GM21529 (cell line): ENCODE measurements around the gene ELAVL3.
"Not testable (repeated sequence)": the region's sequence is repeated elsewhere in the genome, so short reads cannot be mapped to it uniquely, and the experiment has no call there.

Experiments used
- ATAC-seq: cut with Tn5 transposase; IDR thresholded peaks from one replicate; pipeline ENCODE4 v1.9.1; 2021; ENCODE audit not compliant: unreplicated experiment

Gene ELAVL3

DNA sequence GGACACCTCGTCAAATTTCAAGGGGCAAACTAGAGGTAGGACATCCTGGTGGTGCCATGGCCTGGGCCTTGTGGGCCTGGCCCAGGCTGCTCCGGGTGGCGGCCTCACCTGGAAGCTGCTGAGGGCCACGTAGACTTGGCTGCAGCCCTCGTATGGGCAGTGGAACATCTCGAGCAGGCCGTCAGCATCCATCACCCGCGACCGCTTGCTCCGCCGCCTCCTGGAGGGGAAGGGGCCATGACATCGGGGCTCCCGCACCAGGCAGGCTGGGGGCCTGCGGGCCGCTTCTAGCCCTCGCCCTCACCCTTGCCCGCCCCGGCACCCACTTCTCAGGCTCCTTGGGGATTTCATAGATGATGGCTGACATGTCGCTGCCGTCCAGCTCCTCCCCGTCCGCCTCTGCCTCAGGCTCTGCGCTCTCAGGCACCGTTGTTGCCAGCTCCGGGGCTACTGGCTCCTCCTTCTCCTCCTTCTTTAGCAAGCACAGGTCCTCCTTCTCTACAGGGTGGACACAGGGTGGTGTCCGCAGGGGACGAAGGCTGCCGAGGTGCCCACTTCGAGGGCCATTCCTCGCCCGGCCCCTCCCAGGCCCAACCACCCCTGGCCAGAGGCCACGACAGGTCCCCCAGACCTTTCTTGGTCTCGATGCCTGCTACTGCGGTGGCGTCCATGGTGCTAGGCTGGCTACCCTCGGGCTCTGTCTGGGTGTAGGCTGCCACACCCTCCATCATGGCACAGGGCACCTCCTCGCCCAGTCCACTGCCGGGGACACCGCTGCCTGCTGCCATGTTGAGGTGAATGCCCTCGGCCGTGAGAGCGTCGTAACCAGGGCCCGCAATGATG, 6.0 kb upstream of the ELAVL3 start:
- ATAC-seq, result no peak

GRCh38 chr19:11485245-11485837, 4.5 kb upstream of the ELAVL3 start:
- no peak for ATAC-seq

GRCh38 chr19:11483366-11484111, 2.7 kb upstream of the ELAVL3 start:
- no peak for ATAC-seq

DNA sequence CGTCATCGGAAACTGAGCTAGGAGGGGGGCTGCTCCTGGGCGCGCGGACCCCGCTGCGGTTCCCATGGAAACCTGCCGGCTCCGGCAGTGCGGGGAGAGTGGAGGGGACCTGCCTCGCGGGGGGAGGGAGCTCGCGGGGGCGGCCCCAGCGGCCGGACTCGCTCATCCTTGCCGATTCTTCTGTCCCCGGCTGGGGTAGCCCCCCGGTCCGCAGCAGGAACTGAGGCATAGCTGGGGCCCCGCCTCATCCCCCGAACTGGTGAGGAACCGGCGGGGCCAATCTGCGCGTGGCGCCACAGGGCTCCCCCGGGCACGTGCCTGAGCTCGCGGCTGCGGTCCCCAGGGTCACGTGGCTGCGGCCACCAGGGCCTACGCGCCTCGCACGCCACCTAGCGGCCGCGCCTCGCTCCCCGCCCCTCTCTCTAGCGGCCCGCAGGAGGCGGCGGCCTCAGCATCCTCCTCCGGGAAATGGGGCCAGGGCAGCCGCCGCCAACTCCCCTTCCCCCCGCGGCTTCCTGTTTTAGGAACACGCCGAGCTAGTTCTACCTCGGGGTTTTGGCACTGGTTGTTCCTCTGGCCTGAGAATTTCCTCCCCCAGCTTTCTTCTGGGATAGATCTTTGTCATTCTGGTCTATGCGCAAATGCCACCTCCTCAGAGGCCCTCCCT, 1.7 kb upstream of the ELAVL3 start:
- peak; percentile 42 for ATAC-seq

- peak; percentile 75 for ATAC-seq
Observed at GRCh38 chr19:11481534-11482383, 913 bp upstream of the ELAVL3 start.

DNA sequence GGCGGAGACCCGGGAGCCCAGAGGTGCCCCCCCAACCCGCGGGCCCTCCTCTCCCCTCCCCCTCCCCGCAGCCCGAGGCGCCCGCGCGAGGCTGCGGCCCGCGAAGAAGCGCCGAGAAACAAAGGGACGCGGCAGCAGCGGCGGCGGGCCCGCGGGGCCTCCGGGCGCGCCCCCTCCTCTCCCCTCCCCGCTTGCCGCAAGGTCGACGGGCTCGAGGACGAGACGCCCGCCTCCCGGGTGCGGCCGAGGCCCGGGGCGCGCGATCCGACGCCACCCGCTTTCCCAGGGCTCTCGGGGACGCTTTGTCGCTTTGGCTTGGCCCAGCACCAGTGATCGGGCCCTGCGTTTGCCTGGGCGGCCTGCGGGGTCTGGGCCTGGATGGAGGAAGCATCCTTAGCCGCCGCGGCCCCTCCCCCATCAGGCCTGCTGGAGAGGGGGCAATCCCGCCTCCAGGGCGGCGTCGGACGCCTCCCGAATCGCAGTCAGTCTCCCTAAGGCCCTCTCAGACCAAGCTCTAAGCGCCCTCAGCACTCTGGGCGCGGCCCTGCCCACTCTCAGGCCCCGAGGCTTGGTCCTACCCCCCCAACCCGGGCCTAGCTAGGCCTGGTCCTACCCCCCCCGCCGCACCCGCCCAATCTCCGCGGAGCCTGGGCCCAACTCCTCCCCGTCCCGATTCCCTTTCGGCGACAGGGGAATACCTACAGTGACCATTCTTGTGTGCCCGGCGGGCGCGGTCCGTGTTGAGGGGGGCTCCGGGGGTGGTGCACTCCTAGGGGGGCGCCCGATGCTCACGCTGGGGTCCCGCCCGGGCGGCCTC, 740 bp downstream of the ELAVL3 start:
- ATAC-seq, result no peak

- no peak for ATAC-seq
Observed at GRCh38 chr19:11479090-11479897, 1.6 kb downstream of the ELAVL3 start.

DNA sequence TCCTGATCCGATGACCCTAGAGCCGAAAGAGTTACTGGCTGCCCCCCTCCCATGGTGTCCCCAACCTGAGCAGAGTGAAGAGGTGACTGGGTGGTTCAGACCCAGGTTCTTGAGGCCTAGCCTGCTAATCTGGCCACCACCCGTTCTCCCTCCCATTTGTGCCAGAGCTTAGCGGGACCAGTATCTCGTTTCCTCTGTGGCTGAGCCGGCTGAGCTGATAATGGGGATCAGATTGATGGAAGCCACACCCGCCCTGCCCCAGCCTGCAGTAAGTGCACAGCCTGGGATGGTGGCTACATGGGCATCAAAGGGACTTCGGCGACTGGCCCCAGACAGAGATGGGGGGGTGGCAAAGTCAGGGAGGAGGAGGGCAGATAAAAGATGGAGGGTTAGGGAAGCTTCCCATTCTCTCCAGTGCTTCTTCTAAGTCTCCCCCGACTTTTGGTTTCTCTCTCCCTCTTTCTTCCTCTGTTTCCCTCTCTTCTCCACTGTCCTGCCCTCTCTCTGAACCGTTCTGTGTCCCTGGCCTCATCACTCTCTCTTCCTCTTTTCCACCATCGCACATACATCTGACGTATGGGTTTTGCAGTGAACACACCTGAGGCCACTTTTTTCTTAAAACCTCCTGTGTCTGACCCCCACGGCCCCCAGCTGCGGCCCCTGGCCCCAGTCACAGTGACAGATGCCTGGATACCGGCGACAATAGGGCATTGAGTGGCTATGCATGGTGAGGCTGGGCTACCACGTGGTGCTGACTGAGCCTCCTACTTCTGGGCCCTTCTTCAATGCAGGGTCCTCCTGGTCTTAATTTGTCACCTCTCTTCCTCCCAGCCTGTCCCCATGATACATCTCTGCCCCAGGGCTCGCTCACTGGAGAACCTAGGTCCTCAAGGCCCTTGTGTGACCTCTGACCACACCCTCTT, 2.4 kb downstream of the ELAVL3 start:
- no peak for ATAC-seq

GRCh38 chr19:11475861-11476260, 5.0 kb downstream of the ELAVL3 start:
- no peak for ATAC-seq

DNA sequence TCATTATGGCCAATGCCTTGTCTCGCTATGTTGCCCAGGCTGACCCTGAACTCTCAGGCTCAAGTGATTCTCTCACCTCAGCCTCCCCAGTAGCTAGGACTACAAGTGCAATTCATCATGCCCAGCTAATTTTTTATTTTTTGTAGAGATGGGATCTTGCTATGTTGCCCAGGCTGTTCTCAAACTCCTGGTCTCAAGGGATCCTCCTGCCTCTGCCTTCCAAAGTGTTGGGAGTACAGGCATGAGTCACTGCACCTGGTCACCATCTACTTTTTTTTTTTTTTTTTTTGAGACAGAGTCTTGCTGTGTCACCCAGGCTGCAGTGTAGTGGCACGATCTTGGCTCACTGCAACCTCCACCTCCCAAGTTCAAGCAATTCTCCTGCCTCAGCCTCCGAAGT, 5.5 kb downstream of the ELAVL3 start:
- not testable (repeated sequence) for ATAC-seq

GRCh38 chr19:11473725-11474124, 7.1 kb downstream of the ELAVL3 start:
- ATAC-seq, result no peak

GRCh38 chr19:11468266-11468845, 12.5 kb downstream of the ELAVL3 start:
- ATAC-seq, result not testable (repeated sequence)

GRCh38 chr19:11465600-11465999, 15.2 kb downstream of the ELAVL3 start:
- ATAC-seq, result no peak

DNA sequence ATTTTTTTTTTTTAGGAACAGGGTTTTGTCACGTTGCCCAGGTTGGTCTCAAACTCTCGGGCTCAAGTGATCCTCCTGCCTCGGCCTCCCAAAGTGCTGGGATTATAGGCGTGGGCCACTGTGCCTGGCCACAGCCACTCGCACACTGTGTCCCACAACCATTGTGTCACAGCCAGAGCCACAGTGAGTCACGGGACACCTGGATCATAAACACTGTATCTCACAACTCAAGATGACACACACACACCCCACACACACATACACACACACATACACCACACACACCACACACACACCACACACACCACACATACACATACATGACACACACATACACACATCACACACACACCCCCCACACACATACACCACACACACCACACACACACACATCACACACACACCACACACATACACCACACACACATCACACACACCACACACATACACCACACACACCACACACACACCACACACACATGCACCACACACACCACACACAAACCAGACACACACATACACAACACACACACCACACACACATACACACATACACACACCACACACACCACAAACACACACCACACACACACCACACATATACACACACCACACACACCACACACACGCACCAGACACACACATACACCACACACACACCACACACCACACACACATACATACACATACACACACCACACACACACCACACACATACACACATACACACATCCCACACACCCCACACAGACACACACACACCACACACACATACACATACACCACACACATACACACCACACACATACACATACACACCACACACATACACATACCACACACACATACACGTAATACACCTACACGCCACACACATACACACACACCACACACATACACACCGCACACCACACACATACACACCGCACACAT, 16.2 kb downstream of the ELAVL3 start:
- ATAC-seq, result no peak

GRCh38 chr19:11463391-11463790, 17.5 kb downstream of the ELAVL3 start:
- ATAC-seq, result no peak

GRCh38 chr19:11461453-11461852, 19.4 kb downstream of the ELAVL3 start:
- no peak for ATAC-seq
